Testis (tissue), 3 donors: ENCODE data around the gene SERHL2. TPM values are rescaled to one million over a fixed set of nuclear protein-coding genes. Genes with fewer than 3 reads are reported as not detected.
"Not testable (repeated sequence)": the region's sequence is repeated elsewhere in the genome, so short reads cannot be mapped to it uniquely, and the experiment has no call there.

Experiments
- DNase-seq: peaks from one replicate; pipeline ENCODE4 v3.0.0-alpha.2; 2019
- H3K27ac ChIP-seq, 2 donors: fragments of 200-600 bp; sonication (generic); one replicate each; pipeline ENCODE4 v1.5.1; 2019
- H3K27me3 ChIP-seq: fragments of 200-600 bp; sonication (generic); one replicate; pipeline ENCODE4 v1.5.1; 2019
- H3K36me3 ChIP-seq: fragments of 200-600 bp; sonication (generic); one replicate; pipeline ENCODE4 v1.5.1; 2017; ENCODE audit warnings: low read depth; ENCODE audit errors: missing control alignments
- H3K4me1 ChIP-seq: fragments of 200-600 bp; sonication (generic); one replicate; pipeline ENCODE4 v1.5.1; 2019
- H3K4me3 ChIP-seq, 2 donors: fragments of 200-600 bp; sonication (generic); one replicate each; pipeline ENCODE4 v1.5.1; 2017 to 2019
- H3K9me3 ChIP-seq: fragments of 200-600 bp; sonication (generic); one replicate; pipeline ENCODE4 v1.5.1; 2017
- CTCF ChIP-seq, 3 experiments: fragments of 450-650 bp in 2 of 3; fragments of 200-600 bp in 1 of 3; sonication (generic) in 1 of 3; IDR thresholded peaks; one replicate each; pipeline ENCODE4 v1.5.1; 2016 to 2019; ENCODE audit warnings: antibody characterized with exemption in 3 of 3, mild to moderate bottlenecking in 2 of 3, moderate library complexity in 1 of 3
- POLR2A ChIP-seq: fragments of 450-650 bp; IDR thresholded peaks from one replicate; pipeline ENCODE4 v1.6.1; 2017; ENCODE audit warnings: antibody characterized with exemption, mild to moderate bottlenecking, moderate library complexity
- WGBS, 2 donors: methylation state at CpG; one replicate each; pipeline ENCODE4 v1.1.5; 2018; 5-methylcytosine and 5-hydroxymethylcytosine counted together
- intact Hi-C: fragments of 100-400 bp; cut with DNase I; formaldehyde crosslinking; loops from one replicate; pipeline ENCODE4 v1.15.1; 2023; ENCODE audit warnings: low total_unique reads
- polyA plus RNA-seq: library from polyadenylated mRNA; stranded (reverse); fragments of 350-450 nt; fragmentation: Illumina TruSeq; extraction: RNeasy Lipid Tissue Mini Kit (QIAGEN cat#74804); gene quantifications from one replicate; pipeline ENCODE4 v1.2.3, GENCODE V29; 2014; ENCODE audit warnings: low read depth, low replicate concordance; ENCODE audit not compliant: insufficient read depth
- total RNA-seq, 2 donors: library from RNA; depleted of rRNA; stranded (reverse); fragments of >200 nt; gene quantifications; one replicate each; pipeline ENCODE4 v1.2.3, GENCODE V29; 2016

Gene SERHL2
- total and polyA plus RNA-seq, 3 donors from 2014 or later = 6.9 to 11.3 (median 8.8) TPM

- H3K36me3 ChIP-seq, intact Hi-C loops, H3K27me3 ChIP-seq, H3K4me3 ChIP-seq, H3K9me3 ChIP-seq: not testable (repeated sequence)
- 53 to 55% methylated on average over 14 to 22 of the region's 22 CpGs for WGBS, 2 donors
- DNase-seq = peak; percentile 71
- peak in 1 of 3 experiments; percentile 61 for TF ChIP-seq CTCF (IDR thresholded peaks at IDR 0.05)
- peak overlapping the region; percentile 59 to 65 for H3K27ac ChIP-seq
- peaks cover 11% of the 10 kb centered on the region for H3K4me1 ChIP-seq
Observed at GRCh38 chr22:42512273-42512990, 41.3 kb upstream of the SERHL2 start.

- intact Hi-C loops, H3K36me3 ChIP-seq: not testable (repeated sequence)
- WGBS, 2 donors = 88 to 89% methylated on average over 7 to 17 of the region's 17 CpGs
Observed at GRCh38 chr22:42514331-42514730, 39.4 kb upstream of the SERHL2 start.

GRCh38 chr22:42515304-42515703 lies 38.5 kb upstream of the SERHL2 start:
- H3K9me3 ChIP-seq, intact Hi-C loops, DNase-seq, H3K4me3 ChIP-seq, H3K27ac ChIP-seq, H3K27me3 ChIP-seq, H3K36me3 ChIP-seq: not testable (repeated sequence)
- 74 to 80% methylated on average over 6 to 7 of the region's 8 CpGs for WGBS, 2 donors
- H3K4me1 ChIP-seq = peaks cover 14% of the 10 kb centered on the region

More at GRCh38 chr22:42514331-42514730, 39.4 kb upstream of the SERHL2 start:
- not testable (repeated sequence) for H3K9me3 ChIP-seq, H3K27ac ChIP-seq, DNase-seq, H3K27me3 ChIP-seq, H3K4me3 ChIP-seq
- H3K4me1 ChIP-seq = peaks cover 14% of the 10 kb centered on the region

GRCh38 chr22:42515896-42516295 lies 37.9 kb upstream of the SERHL2 start:
- peak; percentile 61 for DNase-seq
- no peaks in the 10 kb centered on the region for H3K9me3 ChIP-seq
- WGBS, 2 donors = 32 to 85% methylated on average over 14 of the region's 14 CpGs

DNA sequence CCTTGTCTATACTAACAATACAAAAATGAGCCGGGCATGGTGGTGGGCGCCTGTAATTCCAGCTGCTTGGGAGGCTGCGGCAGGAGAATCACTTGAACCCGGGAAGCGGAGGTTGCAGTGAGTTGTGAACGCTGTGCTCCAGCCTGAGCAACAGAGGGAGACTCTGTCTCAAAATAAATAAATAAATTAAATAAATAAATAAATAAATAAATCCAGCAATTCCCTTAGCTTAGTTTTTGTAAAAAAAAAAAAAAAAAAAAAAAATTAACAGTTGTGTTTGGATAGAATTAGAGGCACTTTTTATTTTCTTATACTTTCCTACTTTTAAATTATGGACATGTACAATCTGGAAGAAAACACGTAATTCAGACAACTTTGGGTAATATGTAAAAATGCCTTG lies 36.7 kb upstream of the SERHL2 start:
- H3K27me3 ChIP-seq, H3K27ac ChIP-seq, H3K4me3 ChIP-seq, intact Hi-C loops, DNase-seq, H3K36me3 ChIP-seq, H3K9me3 ChIP-seq: not testable (repeated sequence)
- 95 to 97% methylated on average over 7 of the region's 7 CpGs for WGBS, 2 donors
- peaks cover 14% of the 10 kb centered on the region for H3K4me1 ChIP-seq

More at GRCh38 chr22:42515896-42516295, 37.9 kb upstream of the SERHL2 start:
- Histone ChIP-seq H3K4me1 (peaks cover 14% of the 10 kb centered on the region), H3K36me3 (no peaks in the 10 kb centered on the region), H3K27ac (no peak overlapping the region), H3K27me3 (no peaks in the 10 kb centered on the region), H3K4me3 (no peak overlapping the region)
- intact Hi-C loops = no loop called here
- TF ChIP-seq POLR2A (no peak), CTCF (IDR thresholded peaks at IDR 0.05) (no peak)

DNA sequence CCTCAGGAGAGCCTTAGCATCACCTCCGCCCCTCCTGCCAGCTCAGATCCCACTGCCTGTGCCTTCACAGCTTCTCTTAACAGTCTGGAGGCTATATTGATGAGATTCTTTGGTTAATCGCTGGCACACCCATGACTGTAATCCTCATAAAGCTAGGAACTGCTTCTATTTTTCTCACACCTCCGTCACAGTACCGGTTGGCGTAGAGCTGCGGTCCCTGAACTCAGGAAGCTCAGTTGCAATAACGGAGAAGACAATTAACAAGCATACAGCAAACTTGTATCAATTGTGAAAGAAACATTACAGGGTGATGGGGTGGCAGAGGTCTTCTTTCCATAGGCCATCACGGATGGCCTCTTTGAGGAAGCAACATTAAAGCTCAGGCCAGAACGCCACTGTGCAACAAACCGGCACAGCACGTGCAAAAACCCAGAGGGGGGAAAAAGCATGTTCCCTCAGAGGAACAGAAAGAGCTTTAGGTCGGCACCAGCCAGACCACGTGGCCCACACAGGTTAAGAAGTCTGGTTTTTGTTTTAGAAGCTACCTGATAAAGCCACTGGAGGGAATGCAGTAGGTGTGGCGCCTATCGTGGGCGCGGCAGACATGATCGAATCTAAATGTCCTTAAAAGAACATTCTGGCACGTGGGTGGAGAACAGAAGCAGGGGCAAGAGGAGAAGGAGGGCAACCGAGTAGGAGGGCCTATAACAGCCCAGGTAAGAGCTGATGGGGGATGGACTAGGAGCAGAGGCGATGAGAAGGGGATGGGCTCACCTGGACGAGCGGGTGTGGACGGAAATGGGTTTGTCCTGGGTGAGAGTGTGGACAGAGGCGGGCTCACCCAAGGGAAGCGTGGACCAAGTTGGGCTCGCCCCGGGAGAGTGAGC lies 34.9 kb upstream of the SERHL2 start:
- DNase-seq, intact Hi-C loops, H3K9me3 ChIP-seq, H3K27me3 ChIP-seq, H3K36me3 ChIP-seq, H3K4me1 ChIP-seq: not testable (repeated sequence)
- WGBS, 2 donors = 11 to 14% methylated on average over 18 to 19 of the region's 28 CpGs
- Histone ChIP-seq H3K4me3 (peak overlapping the region; percentile 90), H3K27ac (peak overlapping the region; percentile 79 to 82)
